GM18520 (cell line): ENCODE results near the gene NME7.
"Not testable (repeated sequence)": the region's sequence is repeated elsewhere in the genome, so short reads cannot be mapped to it uniquely, and the experiment has no call there.

ENCODE experiments used
- ATAC-seq: cut with Tn5 transposase; IDR thresholded peaks from one replicate; pipeline ENCODE4 v1.9.1; 2021; ENCODE audit not compliant: unreplicated experiment

The NME7 gene

GRCh38 chr1:169367686-169368405 lies at the start of gene NME7, which contains the start of gene BLZF1:
Gene NME7, minus strand, starts transcription at chr1:169367797. Its CDS starts 87 bp downstream, at chr1:169367710.
Gene BLZF1, plus strand, starts transcription at chr1:169368195. Its CDS starts 1,328 bp downstream, at chr1:169369523.
- ATAC-seq: peak; percentile 91

GRCh38 chr1:169414952-169415351 lies 47.4 kb upstream of the NME7 start:
- no peak for ATAC-seq

- ATAC-seq: not testable (repeated sequence)
Measured at GRCh38 chr1:169408340-169408739, 40.7 kb upstream of the NME7 start.

GRCh38 chr1:169402578-169402977 lies 35.0 kb upstream of the NME7 start:
- not testable (repeated sequence) for ATAC-seq

- ATAC-seq: no peak
Measured at GRCh38 chr1:169395955-169396354, 28.4 kb upstream of the NME7 start.

- ATAC-seq: no peak
Measured at GRCh38 chr1:169392406-169392805, 24.8 kb upstream of the NME7 start.

- peak; percentile 83 for ATAC-seq
Measured at GRCh38 chr1:169390303-169390702, 22.7 kb upstream of the NME7 start.

GRCh38 chr1:169387399-169387798 lies 19.8 kb upstream of the NME7 start:
- ATAC-seq: no peak

- no peak for ATAC-seq
Measured at GRCh38 chr1:169383449-169383848, 15.9 kb upstream of the NME7 start.

GRCh38 chr1:169381162-169381561 lies 13.6 kb upstream of the NME7 start:
- no peak for ATAC-seq

GRCh38 chr1:169371404-169371803 lies 3.8 kb upstream of the NME7 start:
- ATAC-seq: no peak

- no peak for ATAC-seq
Measured at GRCh38 chr1:169368406-169368769, 791 bp upstream of the NME7 start.

GRCh38 chr1:169367096-169367685 lies 406 bp downstream of the NME7 start:
- no peak for ATAC-seq

- ATAC-seq: no peak
Measured at GRCh38 chr1:169364948-169365347, 2.6 kb downstream of the NME7 start.

- peak; percentile 32 for ATAC-seq
Measured at GRCh38 chr1:169363046-169363730, 4.4 kb downstream of the NME7 start.

GRCh38 chr1:169361281-169361680 lies 6.3 kb downstream of the NME7 start:
- no peak for ATAC-seq

- ATAC-seq: no peak
Measured at GRCh38 chr1:169360415-169360814, 7.2 kb downstream of the NME7 start.

GRCh38 chr1:169348383-169349036 lies 19.1 kb downstream of the NME7 start:
- no peak for ATAC-seq

- ATAC-seq: no peak
Measured at GRCh38 chr1:169347688-169348382, 19.8 kb downstream of the NME7 start.

GRCh38 chr1:169346036-169346589 lies 21.5 kb downstream of the NME7 start:
- no peak for ATAC-seq

- no peak for ATAC-seq
Measured at GRCh38 chr1:169345511-169345910, 22.1 kb downstream of the NME7 start.
